ENCODE data around the gene ATXN7L1.

ATXN7L1 gene

DNA sequence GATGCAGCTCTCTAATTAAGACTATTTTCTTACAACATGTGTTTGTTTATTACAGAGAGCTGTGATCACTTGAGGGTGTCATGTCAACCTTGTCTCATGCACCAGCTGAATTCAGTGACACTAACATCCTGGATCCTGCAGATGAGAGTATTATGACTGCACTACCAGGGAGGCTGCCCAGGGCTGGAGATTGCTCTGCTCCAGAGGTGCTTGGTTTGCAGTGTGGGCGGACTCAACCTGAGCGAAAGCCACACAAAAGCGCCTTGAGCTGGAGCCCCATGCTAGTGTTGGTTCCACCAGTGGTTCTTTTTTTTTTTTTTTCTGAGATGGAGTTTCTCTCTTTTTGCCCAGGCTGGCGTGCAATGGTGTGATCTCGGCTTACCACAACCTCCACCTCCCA, 33.8 kb upstream of the ATXN7L1 start:
- H3K4me2 ChIP-seq (ENCODE audit: insufficient read depth, low read length, poor library complexity, severe bottlenecking), result no peak overlapping the region
- H4K8ac ChIP-seq (ENCODE audit: low read depth, low read length), result no peak overlapping the region
- H3K4me3 ChIP-seq (ENCODE audit: low read length in 2 of 2), result no peak overlapping the region
- no peak overlapping the region for H3K23ac ChIP-seq (ENCODE audit: low read depth, low read length, poor library complexity)
- H3K36me3 ChIP-seq (replicated peaks in 1 of 2; ENCODE audit: control insufficient read depth in 2 of 2, insufficient read depth in 2 of 2, low read length in 2 of 2), result peaks cover 0 to 5% of the 10 kb centered on the region in 2 donors
- no peak overlapping the region for H2AFZ ChIP-seq (ENCODE audit: low read length)
- H2AK5ac ChIP-seq (ENCODE audit: low read depth, low read length), result no peak overlapping the region
- WGBS, 2 donors (ENCODE audit: extremely low coverage in 2 of 2, insufficient read length in 2 of 2, insufficient replicate concordance in 1 of 2), result no CpG with 5 or more reads among the region's 5 CpGs
- H2BK120ac ChIP-seq (ENCODE audit: low read depth, low read length), result no peak overlapping the region
- H2BK12ac ChIP-seq (ENCODE audit: low read length), result no peak overlapping the region
- no peak overlapping the region for H2BK15ac ChIP-seq (ENCODE audit: low read length)
- H3K4ac ChIP-seq (ENCODE audit: low read length), result no peak overlapping the region
- H3K4me1 ChIP-seq (ENCODE audit: control insufficient read depth in 2 of 2, insufficient read depth in 1 of 2, low read depth in 1 of 2, low read length in 2 of 2), result peaks cover 0 to 2% of the 10 kb centered on the region in 2 donors
- no peak overlapping the region for H4K91ac ChIP-seq (ENCODE audit: low read depth, low read length, poor library complexity)
- no peaks in the 10 kb centered on the region for H3K79me1 ChIP-seq (ENCODE audit: low read depth, low read length)
- H3K9me3 ChIP-seq (replicated peaks in 1 of 2; ENCODE audit: control insufficient read depth in 2 of 2, insufficient read depth in 1 of 2, low read depth in 1 of 2, low read length in 2 of 2), result peaks cover 0 to 9% of the 10 kb centered on the region in 2 donors
- no peak overlapping the region for H2BK5ac ChIP-seq (ENCODE audit: low read length)
- no peak overlapping the region for H3K9ac ChIP-seq (ENCODE audit: low read depth, low read length, poor library complexity)
- H3K27ac ChIP-seq (replicated peaks; ENCODE audit: low read length), result no peak overlapping the region
- no peak for DNase-seq (ENCODE audit: low spot score)
- no peaks in the 10 kb centered on the region for H3K27me3 ChIP-seq (ENCODE audit: control insufficient read depth in 3 of 3, insufficient read depth in 3 of 3, low read depth in 1 of 3, low read length in 3 of 3)
- no peak overlapping the region for H3K18ac ChIP-seq (ENCODE audit: low read length)
- H3K14ac ChIP-seq (ENCODE audit: low read length), result no peak overlapping the region

DNA sequence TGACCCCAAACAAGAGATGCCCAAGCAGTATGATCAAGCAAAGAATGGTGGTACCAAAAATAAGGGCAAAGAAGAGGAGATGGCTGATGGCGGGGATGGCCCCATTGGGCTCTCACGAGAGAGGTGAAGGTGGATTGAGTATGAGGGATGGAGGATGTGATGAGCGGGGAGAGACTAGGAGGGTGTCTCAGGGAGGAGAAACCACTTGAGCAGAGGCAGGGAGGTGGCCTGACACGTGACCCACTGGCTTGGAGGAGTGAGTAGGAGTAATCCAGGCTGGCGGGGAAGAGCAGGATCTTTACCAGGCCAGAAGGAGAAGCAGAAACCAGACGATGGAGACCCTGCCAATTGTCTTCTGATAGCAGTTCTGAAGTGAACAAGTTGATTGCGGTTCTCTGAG, 33.3 kb upstream of the ATXN7L1 start:
- H3K36me3 ChIP-seq (replicated peaks in 1 of 2; ENCODE audit: control insufficient read depth in 2 of 2, insufficient read depth in 2 of 2, low read length in 2 of 2), result peaks cover 0 to 5% of the 10 kb centered on the region in 2 donors
- no peak overlapping the region for H2BK5ac ChIP-seq (ENCODE audit: low read length)
- H3K4me1 ChIP-seq (ENCODE audit: control insufficient read depth in 2 of 2, insufficient read depth in 1 of 2, low read depth in 1 of 2, low read length in 2 of 2), result peaks cover 0 to 2% of the 10 kb centered on the region in 2 donors
- H2AK5ac ChIP-seq (ENCODE audit: low read depth, low read length), result no peak overlapping the region
- H3K9me3 ChIP-seq (replicated peaks in 1 of 2; ENCODE audit: control insufficient read depth in 2 of 2, insufficient read depth in 1 of 2, low read depth in 1 of 2, low read length in 2 of 2), result peaks cover 0 to 11% of the 10 kb centered on the region in 2 donors
- no peaks in the 10 kb centered on the region for H3K79me1 ChIP-seq (ENCODE audit: low read depth, low read length)
- no peaks in the 10 kb centered on the region for H3K27me3 ChIP-seq (ENCODE audit: control insufficient read depth in 3 of 3, insufficient read depth in 3 of 3, low read depth in 1 of 3, low read length in 3 of 3)
- no peak overlapping the region for H3K18ac ChIP-seq (ENCODE audit: low read length)
- no peak overlapping the region for H2BK15ac ChIP-seq (ENCODE audit: low read length)
- no peak for DNase-seq (ENCODE audit: low spot score)
- no CpG with 5 or more reads among the region's 7 CpGs for WGBS, 2 donors (ENCODE audit: extremely low coverage in 2 of 2, insufficient read length in 2 of 2, insufficient replicate concordance in 1 of 2)
- H3K9ac ChIP-seq (ENCODE audit: low read depth, low read length, poor library complexity), result no peak overlapping the region
- no peak overlapping the region for H2AFZ ChIP-seq (ENCODE audit: low read length)
- H2BK12ac ChIP-seq (ENCODE audit: low read length), result no peak overlapping the region
- H3K4ac ChIP-seq (ENCODE audit: low read length), result no peak overlapping the region
- no peak overlapping the region for H3K14ac ChIP-seq (ENCODE audit: low read length)
- H3K27ac ChIP-seq (replicated peaks; ENCODE audit: low read length), result no peak overlapping the region
- H3K4me2 ChIP-seq (ENCODE audit: insufficient read depth, low read length, poor library complexity, severe bottlenecking), result no peak overlapping the region
- H4K91ac ChIP-seq (ENCODE audit: low read depth, low read length, poor library complexity), result no peak overlapping the region
- H4K8ac ChIP-seq (ENCODE audit: low read depth, low read length), result no peak overlapping the region
- H3K4me3 ChIP-seq (ENCODE audit: low read length in 2 of 2), result no peak overlapping the region
- H3K23ac ChIP-seq (ENCODE audit: low read depth, low read length, poor library complexity), result no peak overlapping the region
- no peak overlapping the region for H2BK120ac ChIP-seq (ENCODE audit: low read depth, low read length)

DNA sequence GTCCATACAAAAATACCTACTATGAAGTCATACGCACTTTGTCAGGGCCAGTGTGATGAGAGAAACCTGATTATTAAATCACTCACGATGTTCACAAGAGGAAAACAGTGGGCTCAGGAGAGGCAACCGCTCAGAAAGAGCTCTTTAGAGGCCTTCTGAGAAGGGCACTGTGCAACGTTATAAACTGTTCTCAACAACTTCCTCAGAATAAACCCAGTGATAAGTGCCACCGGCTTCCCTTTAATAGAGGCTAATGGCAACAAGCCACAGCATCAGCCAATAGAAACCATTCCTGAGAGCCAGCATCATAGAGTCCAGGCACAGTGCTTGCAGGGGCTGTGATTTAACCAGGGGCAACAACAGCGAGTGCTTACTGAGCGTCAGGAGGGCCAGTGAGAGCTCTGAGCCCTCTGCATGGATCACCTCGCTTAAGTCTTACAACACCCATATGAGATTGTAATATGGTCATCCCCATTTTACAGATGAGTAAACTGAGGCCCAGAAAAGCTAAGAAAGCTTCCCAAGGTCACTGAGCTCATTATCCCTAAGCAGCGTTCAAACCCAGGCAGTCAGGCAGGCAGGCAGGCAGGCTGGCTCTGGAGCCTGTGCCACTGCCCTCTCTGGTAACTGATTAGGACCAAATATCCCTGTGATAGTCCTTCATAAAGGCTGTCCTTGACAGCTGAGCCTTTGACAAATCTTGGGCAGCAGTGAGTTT, 30.9 kb upstream of the ATXN7L1 start:
- Histone ChIP-seq H2BK5ac (ENCODE audit: low read length) (no peak overlapping the region), H4K8ac (ENCODE audit: low read depth, low read length) (no peak overlapping the region), H3K27me3 (ENCODE audit: control insufficient read depth in 3 of 3, insufficient read depth in 3 of 3, low read depth in 1 of 3, low read length in 3 of 3) (no peaks in the 10 kb centered on the region), H2BK15ac (ENCODE audit: low read length) (no peak overlapping the region), H3K4ac (ENCODE audit: low read length) (no peak overlapping the region), H3K4me2 (ENCODE audit: insufficient read depth, low read length, poor library complexity, severe bottlenecking) (no peak overlapping the region), H2BK120ac (ENCODE audit: low read depth, low read length) (no peak overlapping the region), H3K9me3 (replicated peaks in 1 of 2; ENCODE audit: control insufficient read depth in 2 of 2, insufficient read depth in 1 of 2, low read depth in 1 of 2, low read length in 2 of 2) (peaks cover 0 to 11% of the 10 kb centered on the region in 2 donors), H3K4me1 (ENCODE audit: control insufficient read depth in 2 of 2, insufficient read depth in 1 of 2, low read depth in 1 of 2, low read length in 2 of 2) (no peaks in the 10 kb centered on the region), H2BK12ac (ENCODE audit: low read length) (no peak overlapping the region), H3K4me3 (ENCODE audit: low read length in 2 of 2) (no peak overlapping the region), H3K36me3 (replicated peaks in 1 of 2; ENCODE audit: control insufficient read depth in 2 of 2, insufficient read depth in 2 of 2, low read length in 2 of 2) (peaks cover 0 to 5% of the 10 kb centered on the region in 2 donors), H3K9ac (ENCODE audit: low read depth, low read length, poor library complexity) (no peak overlapping the region), H3K27ac (replicated peaks; ENCODE audit: low read length) (no peak overlapping the region), H2AK5ac (ENCODE audit: low read depth, low read length) (peak overlapping the region; percentile 5), H3K23ac (ENCODE audit: low read depth, low read length, poor library complexity) (no peak overlapping the region), H3K79me1 (ENCODE audit: low read depth, low read length) (no peaks in the 10 kb centered on the region), H3K18ac (ENCODE audit: low read length) (no peak overlapping the region), H3K14ac (ENCODE audit: low read length) (no peak overlapping the region), H2AFZ (ENCODE audit: low read length) (no peak overlapping the region), H4K91ac (ENCODE audit: low read depth, low read length, poor library complexity) (no peak overlapping the region)
- no peak for DNase-seq (ENCODE audit: low spot score)
- no CpG with 5 or more reads among the region's 9 CpGs for WGBS, 2 donors (ENCODE audit: extremely low coverage in 2 of 2, insufficient read length in 2 of 2, insufficient replicate concordance in 1 of 2)

DNA sequence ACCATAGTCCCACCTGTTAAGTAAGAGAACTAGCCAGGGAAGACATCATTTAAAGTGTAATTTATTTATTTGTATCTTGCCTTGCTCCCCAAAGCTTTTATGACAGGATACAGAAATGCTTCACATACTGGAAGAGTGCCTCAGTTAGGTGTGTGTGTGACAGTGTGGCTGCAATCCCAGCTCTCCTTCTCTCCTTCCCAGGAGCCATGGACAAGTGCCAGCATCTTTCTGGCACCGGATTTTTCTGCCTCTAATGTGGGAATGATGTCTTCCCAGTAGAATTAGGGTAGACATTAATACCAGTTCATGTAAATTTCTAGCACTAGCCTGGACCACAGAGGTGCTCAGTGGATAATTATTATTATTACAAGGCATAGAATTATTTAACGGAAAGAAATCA, 30.3 kb upstream of the ATXN7L1 start:
- Histone ChIP-seq H3K23ac (ENCODE audit: low read depth, low read length, poor library complexity) (no peak overlapping the region), H3K79me1 (ENCODE audit: low read depth, low read length) (no peaks in the 10 kb centered on the region), H3K4me1 (ENCODE audit: control insufficient read depth in 2 of 2, insufficient read depth in 1 of 2, low read depth in 1 of 2, low read length in 2 of 2) (no peaks in the 10 kb centered on the region), H3K9ac (ENCODE audit: low read depth, low read length, poor library complexity) (no peak overlapping the region), H2BK120ac (ENCODE audit: low read depth, low read length) (no peak overlapping the region), H2AFZ (ENCODE audit: low read length) (no peak overlapping the region), H3K14ac (ENCODE audit: low read length) (no peak overlapping the region), H2BK12ac (ENCODE audit: low read length) (no peak overlapping the region), H2BK5ac (ENCODE audit: low read length) (no peak overlapping the region), H3K36me3 (replicated peaks in 1 of 2; ENCODE audit: control insufficient read depth in 2 of 2, insufficient read depth in 2 of 2, low read length in 2 of 2) (peaks cover 0 to 5% of the 10 kb centered on the region in 2 donors), H4K8ac (ENCODE audit: low read depth, low read length) (no peak overlapping the region), H2BK15ac (ENCODE audit: low read length) (no peak overlapping the region), H3K9me3 (replicated peaks in 1 of 2; ENCODE audit: control insufficient read depth in 2 of 2, insufficient read depth in 1 of 2, low read depth in 1 of 2, low read length in 2 of 2) (peaks cover 0 to 11% of the 10 kb centered on the region in 2 donors), H3K4me3 (ENCODE audit: low read length in 2 of 2) (no peak overlapping the region), H3K27ac (replicated peaks; ENCODE audit: low read length) (no peak overlapping the region), H2AK5ac (ENCODE audit: low read depth, low read length) (no peak overlapping the region), H3K4me2 (ENCODE audit: insufficient read depth, low read length, poor library complexity, severe bottlenecking) (no peak overlapping the region), H4K91ac (ENCODE audit: low read depth, low read length, poor library complexity) (no peak overlapping the region), H3K4ac (ENCODE audit: low read length) (no peak overlapping the region), H3K18ac (ENCODE audit: low read length) (no peak overlapping the region), H3K27me3 (ENCODE audit: control insufficient read depth in 3 of 3, insufficient read depth in 3 of 3, low read depth in 1 of 3, low read length in 3 of 3) (no peaks in the 10 kb centered on the region)
- no peak for DNase-seq (ENCODE audit: low spot score)
- no CpG with 5 or more reads among the region's 2 CpGs for WGBS, 2 donors (ENCODE audit: extremely low coverage in 2 of 2, insufficient read length in 2 of 2, insufficient replicate concordance in 1 of 2)

Data from neuronal stem cell (in vitro differentiated cells).